Fibroblast of skin of left biceps (primary cell): Measurements from ENCODE around the gene STK38.
"Not testable (repeated sequence)": the region's sequence is repeated elsewhere in the genome, so short reads cannot be mapped to it uniquely, and the experiment has no call there.

ENCODE experiments used
- DNase-seq, 2 experiments: peaks; one replicate each; pipeline ENCODE4 v3.0.0-alpha.2; 2013; ENCODE audit warnings: low read depth in 2 of 2

The STK38 gene

GRCh38 chr6:36546920-36547645 lies at the start of gene STK38:
STK38 (minus strand) TSS chr6:36547479; CDS start chr6:36540202, 7,277 bp downstream.
- peak; percentile 57 to 70 for DNase-seq

- DNase-seq: no peak
Measured at GRCh38 chr6:36596356-36596755, 49.1 kb upstream of the STK38 start.

- DNase-seq: no peak
Measured at GRCh38 chr6:36594816-36595643, 47.8 kb upstream of the STK38 start.

- peak; percentile 94 to 95 for DNase-seq
Measured at GRCh38 chr6:36594029-36594815, 46.9 kb upstream of the STK38 start, which contains the start of gene SRSF3. SRSF3 (plus strand) TSS chr6:36594362; CDS start chr6:36596763, 2,401 bp downstream.

- no peak for DNase-seq
Measured at GRCh38 chr6:36593569-36594028, 46.3 kb upstream of the STK38 start.

- DNase-seq: no peak
Measured at GRCh38 chr6:36592221-36592655, 45.0 kb upstream of the STK38 start.

- peak; percentile 45 to 49 for DNase-seq
Measured at GRCh38 chr6:36590237-36590636, 43.0 kb upstream of the STK38 start.

GRCh38 chr6:36589025-36589400 lies 41.7 kb upstream of the STK38 start:
- DNase-seq: not testable (repeated sequence)

GRCh38 chr6:36586606-36587005 lies 39.3 kb upstream of the STK38 start:
- DNase-seq: no peak

GRCh38 chr6:36581716-36582115 lies 34.4 kb upstream of the STK38 start:
- DNase-seq: no peak

- no peak for DNase-seq
Measured at GRCh38 chr6:36580184-36580526, 32.9 kb upstream of the STK38 start.

GRCh38 chr6:36578431-36578830 lies 31.2 kb upstream of the STK38 start:
- DNase-seq: no peak

- no peak for DNase-seq
Measured at GRCh38 chr6:36578030-36578429, 30.8 kb upstream of the STK38 start.

GRCh38 chr6:36577301-36577700 lies 30.0 kb upstream of the STK38 start:
- DNase-seq: peak; percentile 72 to 74

- DNase-seq: no peak
Measured at GRCh38 chr6:36576578-36576977, 29.3 kb upstream of the STK38 start.

- no peak for DNase-seq
Measured at GRCh38 chr6:36574679-36575078, 27.4 kb upstream of the STK38 start.

GRCh38 chr6:36572353-36573311 lies 25.4 kb upstream of the STK38 start:
- not testable (repeated sequence) for DNase-seq

- no peak for DNase-seq
Measured at GRCh38 chr6:36571122-36572043, 24.1 kb upstream of the STK38 start.

GRCh38 chr6:36570264-36570663 lies 23.0 kb upstream of the STK38 start:
- DNase-seq: no peak

GRCh38 chr6:36566418-36566905 lies 19.2 kb upstream of the STK38 start:
- DNase-seq: no peak
